HCT116 (cell line): Measurements from ENCODE around the gene WFDC1.

ENCODE experiments used
- CEBPB ChIP-seq: IDR thresholded peaks from 2 replicates; pipeline ENCODE4 v1.6.1; 2012; ENCODE audit warnings: low read depth
- CTCF ChIP-seq, 3 experiments: fragments of 200-600 bp in 1 of 3; sonication (generic) in 1 of 3; IDR thresholded peaks in 2 of 3; conservative IDR thresholded peaks in 1 of 3; 2 replicates each; pipeline ENCODE4 v1.5.1; 2012 to 2017; ENCODE audit warnings: low read depth in 2 of 3, low read length in 2 of 3, antibody characterized with exemption in 1 of 3, borderline replicate concordance in 1 of 3, control low read depth in 1 of 3, mild to moderate bottlenecking in 1 of 3, mixed read lengths in 1 of 3, mixed run types in 1 of 3, moderate library complexity in 1 of 3; ENCODE audit not compliant: insufficient read depth in 1 of 3
- EZH2 ChIP-seq: fragments of 200-600 bp; sonication (generic); IDR thresholded peaks from 2 replicates; pipeline ENCODE4 v1.6.1; 2017; ENCODE audit warnings: antibody characterized with exemption, mixed run types
- POLR2A ChIP-seq: IDR thresholded peaks from 2 replicates; pipeline ENCODE4 v1.7.0; 2011; ENCODE audit warnings: borderline replicate concordance; ENCODE audit not compliant: insufficient read depth, insufficient read length; ENCODE audit errors: extremely low read depth
- POLR2AphosphoS5 ChIP-seq: IDR thresholded peaks from 2 replicates; pipeline ENCODE4 v1.6.1; 2011; ENCODE audit warnings: mild to moderate bottlenecking, low read depth, low read length, moderate library complexity
- ZFX ChIP-seq: fragments of 450-650 bp; IDR thresholded peaks from 2 replicates; pipeline ENCODE4 v1.6.1; 2017
- ZNF274 ChIP-seq: fragments of 200-500 bp; sonication (Bioruptor generic); IDR thresholded peaks from 2 replicates; pipeline ENCODE4 v1.6.1; 2014; ENCODE audit warnings: mild to moderate bottlenecking, low read depth, low read length, inconsistent platforms
- TF ChIP-seq, protein P1 (sequence below): IDR thresholded peaks from 2 replicates; pipeline ENCODE4 v1.6.1; 2012; ENCODE audit warnings: low read depth

DNA sequence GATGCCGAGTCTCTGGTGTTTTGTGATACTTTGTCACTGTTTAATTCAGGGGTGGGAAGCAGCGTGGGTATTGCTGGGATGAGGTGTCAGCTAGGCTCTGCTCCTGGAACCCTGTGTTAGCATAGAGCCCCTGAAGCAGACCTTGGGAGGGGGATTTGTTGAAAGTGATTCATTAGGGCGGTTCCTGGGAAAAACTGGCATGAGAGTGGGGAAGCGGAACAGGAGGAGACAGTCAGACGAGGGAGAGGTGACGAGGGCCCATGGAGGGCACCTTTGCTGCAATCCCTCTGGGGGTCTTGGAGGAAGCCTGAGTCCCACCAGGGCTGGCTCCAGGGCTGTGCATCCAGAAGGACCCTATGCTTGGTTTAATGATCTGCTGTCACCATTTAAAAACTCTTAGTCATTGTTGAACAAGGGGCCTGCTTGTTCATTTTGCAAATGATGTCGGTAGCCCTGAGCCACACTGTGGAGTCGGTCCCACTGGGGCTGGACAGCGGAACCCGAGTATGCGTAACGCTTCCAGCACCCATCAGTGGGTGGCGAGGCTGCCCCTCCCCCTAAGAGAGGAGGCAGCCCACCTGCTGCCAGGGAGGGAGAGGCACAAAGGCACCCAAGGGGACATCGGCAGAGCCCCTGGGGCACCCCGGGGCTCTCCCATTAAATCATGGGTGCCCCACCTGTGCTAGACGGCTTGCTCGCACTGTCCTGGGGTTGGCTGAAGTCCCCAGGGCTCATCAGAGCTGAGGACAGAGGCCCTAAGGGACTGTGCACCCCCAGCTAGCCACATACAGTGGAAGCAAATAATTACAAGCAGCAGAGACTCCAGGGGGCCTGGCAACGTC, 35.4 kb downstream of the WFDC1 start:
- no peak for TF ChIP-seq POLR2A
- TF ChIP-seq CTCF (IDR thresholded peaks at IDR 0.05 in 2 of 3, conservative IDR thresholded peaks at IDR 0.05 in 1 of 3; ENCODE audit: borderline replicate concordance in 1 of 3, insufficient read depth in 1 of 3, low read depth in 2 of 3, low read length in 2 of 3): no peak
- no peak for TF ChIP-seq POLR2AphosphoS5
- TF ChIP-seq, protein P1, sequence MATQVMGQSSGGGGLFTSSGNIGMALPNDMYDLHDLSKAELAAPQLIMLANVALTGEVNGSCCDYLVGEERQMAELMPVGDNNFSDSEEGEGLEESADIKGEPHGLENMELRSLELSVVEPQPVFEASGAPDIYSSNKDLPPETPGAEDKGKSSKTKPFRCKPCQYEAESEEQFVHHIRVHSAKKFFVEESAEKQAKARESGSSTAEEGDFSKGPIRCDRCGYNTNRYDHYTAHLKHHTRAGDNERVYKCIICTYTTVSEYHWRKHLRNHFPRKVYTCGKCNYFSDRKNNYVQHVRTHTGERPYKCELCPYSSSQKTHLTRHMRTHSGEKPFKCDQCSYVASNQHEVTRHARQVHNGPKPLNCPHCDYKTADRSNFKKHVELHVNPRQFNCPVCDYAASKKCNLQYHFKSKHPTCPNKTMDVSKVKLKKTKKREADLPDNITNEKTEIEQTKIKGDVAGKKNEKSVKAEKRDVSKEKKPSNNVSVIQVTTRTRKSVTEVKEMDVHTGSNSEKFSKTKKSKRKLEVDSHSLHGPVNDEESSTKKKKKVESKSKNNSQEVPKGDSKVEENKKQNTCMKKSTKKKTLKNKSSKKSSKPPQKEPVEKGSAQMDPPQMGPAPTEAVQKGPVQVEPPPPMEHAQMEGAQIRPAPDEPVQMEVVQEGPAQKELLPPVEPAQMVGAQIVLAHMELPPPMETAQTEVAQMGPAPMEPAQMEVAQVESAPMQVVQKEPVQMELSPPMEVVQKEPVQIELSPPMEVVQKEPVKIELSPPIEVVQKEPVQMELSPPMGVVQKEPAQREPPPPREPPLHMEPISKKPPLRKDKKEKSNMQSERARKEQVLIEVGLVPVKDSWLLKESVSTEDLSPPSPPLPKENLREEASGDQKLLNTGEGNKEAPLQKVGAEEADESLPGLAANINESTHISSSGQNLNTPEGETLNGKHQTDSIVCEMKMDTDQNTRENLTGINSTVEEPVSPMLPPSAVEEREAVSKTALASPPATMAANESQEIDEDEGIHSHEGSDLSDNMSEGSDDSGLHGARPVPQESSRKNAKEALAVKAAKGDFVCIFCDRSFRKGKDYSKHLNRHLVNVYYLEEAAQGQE: no peak
- no peak for TF ChIP-seq CEBPB
- no peak for TF ChIP-seq ZFX
- TF ChIP-seq EZH2: no peak
- no peak for TF ChIP-seq ZNF274
